Suprapubic skin (tissue), 4 donors: ENCODE results near the gene ANKRD11. TPM values are rescaled to one million over a fixed set of nuclear protein-coding genes. Genes with fewer than 3 reads are reported as not detected.
A peak's percentile ranks its signal among the peaks of the same experiment; 100 is the strongest.

ENCODE experiments used
- DNase-seq, 2 donors: peaks; one replicate each; pipeline ENCODE4 v3.0.0-alpha.2; 2019; ENCODE audit warnings: low spot score in 2 of 2
- H3K27ac ChIP-seq: fragments of 200-600 bp; sonication (generic); one replicate; pipeline ENCODE4 v1.5.1; 2019
- H3K27me3 ChIP-seq: fragments of 200-600 bp; sonication (generic); one replicate; pipeline ENCODE4 v1.5.1; 2019
- H3K36me3 ChIP-seq: fragments of 200-600 bp; sonication (generic); one replicate; pipeline ENCODE4 v1.5.1; 2019
- H3K4me1 ChIP-seq: fragments of 200-600 bp; sonication (generic); one replicate; pipeline ENCODE4 v1.5.1; 2019
- H3K4me3 ChIP-seq: fragments of 200-600 bp; sonication (generic); one replicate; pipeline ENCODE4 v1.5.1; 2019; ENCODE audit warnings: mild to moderate bottlenecking
- H3K9me3 ChIP-seq: fragments of 200-600 bp; sonication (generic); one replicate; pipeline ENCODE4 v1.5.1; 2019
- EP300 ChIP-seq: sonication (generic); formaldehyde crosslinking; IDR thresholded peaks from one replicate; pipeline ENCODE4 v1.6.1; 2017; ENCODE audit warnings: antibody characterized with exemption
- POLR2A ChIP-seq, 2 donors: fragments of 450-650 bp; IDR thresholded peaks; one replicate each; pipeline ENCODE4 v1.6.1; 2017; ENCODE audit warnings: antibody characterized with exemption in 2 of 2, mild to moderate bottlenecking in 2 of 2, moderate library complexity in 2 of 2
- POLR2AphosphoS5 ChIP-seq, 3 donors: sonication (generic); formaldehyde crosslinking; IDR thresholded peaks; one replicate each; pipeline ENCODE4 v1.6.1; 2017; ENCODE audit warnings: antibody characterized with exemption in 3 of 3
- WGBS: methylation state at CpG from one replicate; pipeline ENCODE4 v1.1.5; 2018; 5-methylcytosine and 5-hydroxymethylcytosine counted together
- total RNA-seq, 4 donors: library from RNA; depleted of rRNA; stranded (reverse); fragments of >200 nt; gene quantifications; one replicate each; pipeline ENCODE4 v1.1.0, GENCODE V29; 2016
- TF ChIP-seq, protein P1 (sequence below), 2 donors: fragments of 200-600 bp in 1 of 2; fragments of 450-650 bp in 1 of 2; sonication (generic) in 1 of 2; IDR thresholded peaks; one replicate each; pipeline ENCODE4 v1.5.1; 2016 to 2019; ENCODE audit warnings: antibody characterized with exemption in 2 of 2, mild to moderate bottlenecking in 1 of 2, moderate library complexity in 1 of 2

Gene ANKRD11
- total RNA-seq, 4 donors from 2014 or later, result 85.4 to 212 (median 127) TPM

DNA sequence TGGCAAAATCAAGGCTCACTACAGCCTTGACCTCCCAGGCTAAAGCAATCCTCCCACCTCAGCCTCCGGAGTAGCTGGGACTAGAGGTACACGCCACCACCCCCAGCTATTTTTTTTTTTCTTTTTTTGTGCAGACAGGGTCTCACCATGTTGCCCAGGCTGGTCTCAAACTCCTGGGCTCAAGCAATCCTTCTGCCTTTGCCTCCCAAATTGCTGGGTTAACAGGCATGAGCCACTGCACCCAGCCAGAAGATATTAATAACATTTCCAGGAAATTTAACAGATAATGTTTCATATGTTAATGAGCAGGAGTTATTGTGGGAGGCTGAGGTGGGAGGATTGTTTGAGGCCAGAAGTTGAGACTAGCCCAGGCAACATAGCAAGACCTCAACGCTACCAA lies 9.4 kb upstream of the ANKRD11 start:
- WGBS, result 94% methylated on average over 3 of the region's 3 CpGs
- Histone ChIP-seq H3K9me3 (no peaks in the 10 kb centered on the region), H3K27me3 (no peaks in the 10 kb centered on the region), H3K4me3 (no peak overlapping the region), H3K4me1 (peaks cover 4% of the 10 kb centered on the region), H3K27ac (no peak overlapping the region), H3K36me3 (no peaks in the 10 kb centered on the region)
- DNase-seq, result no peak
- TF ChIP-seq POLR2AphosphoS5 (IDR thresholded peaks at IDR 0.05), result no peak
- no peak for TF ChIP-seq EP300
- TF ChIP-seq, protein P1, sequence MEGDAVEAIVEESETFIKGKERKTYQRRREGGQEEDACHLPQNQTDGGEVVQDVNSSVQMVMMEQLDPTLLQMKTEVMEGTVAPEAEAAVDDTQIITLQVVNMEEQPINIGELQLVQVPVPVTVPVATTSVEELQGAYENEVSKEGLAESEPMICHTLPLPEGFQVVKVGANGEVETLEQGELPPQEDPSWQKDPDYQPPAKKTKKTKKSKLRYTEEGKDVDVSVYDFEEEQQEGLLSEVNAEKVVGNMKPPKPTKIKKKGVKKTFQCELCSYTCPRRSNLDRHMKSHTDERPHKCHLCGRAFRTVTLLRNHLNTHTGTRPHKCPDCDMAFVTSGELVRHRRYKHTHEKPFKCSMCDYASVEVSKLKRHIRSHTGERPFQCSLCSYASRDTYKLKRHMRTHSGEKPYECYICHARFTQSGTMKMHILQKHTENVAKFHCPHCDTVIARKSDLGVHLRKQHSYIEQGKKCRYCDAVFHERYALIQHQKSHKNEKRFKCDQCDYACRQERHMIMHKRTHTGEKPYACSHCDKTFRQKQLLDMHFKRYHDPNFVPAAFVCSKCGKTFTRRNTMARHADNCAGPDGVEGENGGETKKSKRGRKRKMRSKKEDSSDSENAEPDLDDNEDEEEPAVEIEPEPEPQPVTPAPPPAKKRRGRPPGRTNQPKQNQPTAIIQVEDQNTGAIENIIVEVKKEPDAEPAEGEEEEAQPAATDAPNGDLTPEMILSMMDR (IDR thresholded peaks at IDR 0.05), result no peak

DNA sequence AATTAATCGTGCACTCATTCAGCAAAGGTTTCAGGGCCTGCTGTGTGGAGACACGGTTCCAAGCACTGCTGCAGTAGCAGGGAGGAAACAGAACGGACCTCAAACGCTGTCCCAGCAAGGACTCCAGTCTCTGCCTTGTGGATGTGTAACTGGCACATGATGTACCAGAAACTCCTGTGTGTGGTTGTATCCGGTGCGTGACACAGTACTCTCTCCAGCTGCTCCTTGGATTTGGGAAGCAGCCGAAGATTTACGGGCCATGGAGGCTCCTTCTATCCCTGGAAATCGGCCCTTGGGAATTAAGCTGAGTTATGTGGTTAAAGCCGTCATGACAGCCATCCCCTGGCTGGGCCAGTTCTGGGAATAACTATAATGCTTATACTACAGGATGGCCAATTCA lies 8.5 kb upstream of the ANKRD11 start:
- DNase-seq, result no peak
- 66% methylated on average over 10 of the region's 10 CpGs for WGBS

DNA sequence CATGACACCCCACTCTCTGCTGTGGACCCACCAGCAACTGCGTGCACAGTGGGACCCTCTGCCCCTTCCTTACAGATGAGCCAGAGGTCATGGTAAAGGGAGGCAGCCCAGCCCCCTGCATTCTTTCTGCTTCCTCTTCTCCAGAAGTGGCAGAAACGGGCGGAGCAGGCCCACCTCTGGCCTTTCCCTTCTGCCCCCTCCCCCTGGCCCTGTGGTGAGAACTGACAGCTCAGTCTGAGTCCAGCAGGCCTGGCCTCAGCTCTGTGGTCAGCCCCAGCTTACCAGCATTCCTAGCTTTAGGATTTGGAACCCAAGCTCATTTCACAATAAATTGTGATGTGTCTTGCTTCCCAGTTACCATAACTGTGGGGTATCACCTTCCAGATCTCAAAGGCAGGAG lies 4.8 kb upstream of the ANKRD11 start:
- Histone ChIP-seq H3K27ac (no peak overlapping the region), H3K4me1 (peaks cover 18% of the 10 kb centered on the region), H3K36me3 (no peaks in the 10 kb centered on the region), H3K9me3 (no peaks in the 10 kb centered on the region), H3K4me3 (no peak overlapping the region), H3K27me3 (no peaks in the 10 kb centered on the region)
- TF ChIP-seq POLR2AphosphoS5 (IDR thresholded peaks at IDR 0.05) (no peak), POLR2A (IDR thresholded peaks at IDR 0.05) (no peak), EP300 (no peak)
- TF ChIP-seq, protein P1 (IDR thresholded peaks at IDR 0.05), result no peak
- WGBS, result 67% methylated on average over 3 of the region's 3 CpGs
- DNase-seq, result no peak

More for the DNA sequence above, 8.5 kb upstream of the ANKRD11 start:
- no peak overlapping the region for H3K27ac ChIP-seq
- no peaks in the 10 kb centered on the region for H3K27me3 ChIP-seq
- H3K4me1 ChIP-seq, result no peaks in the 10 kb centered on the region
- TF ChIP-seq, protein P1 (IDR thresholded peaks at IDR 0.05), result no peak
- no peak for TF ChIP-seq POLR2A (IDR thresholded peaks at IDR 0.05)
- TF ChIP-seq POLR2AphosphoS5 (IDR thresholded peaks at IDR 0.05), result no peak
- no peak for TF ChIP-seq EP300
- no peak overlapping the region for H3K4me3 ChIP-seq
- no peaks in the 10 kb centered on the region for H3K36me3 ChIP-seq
- H3K9me3 ChIP-seq, result no peaks in the 10 kb centered on the region

DNA sequence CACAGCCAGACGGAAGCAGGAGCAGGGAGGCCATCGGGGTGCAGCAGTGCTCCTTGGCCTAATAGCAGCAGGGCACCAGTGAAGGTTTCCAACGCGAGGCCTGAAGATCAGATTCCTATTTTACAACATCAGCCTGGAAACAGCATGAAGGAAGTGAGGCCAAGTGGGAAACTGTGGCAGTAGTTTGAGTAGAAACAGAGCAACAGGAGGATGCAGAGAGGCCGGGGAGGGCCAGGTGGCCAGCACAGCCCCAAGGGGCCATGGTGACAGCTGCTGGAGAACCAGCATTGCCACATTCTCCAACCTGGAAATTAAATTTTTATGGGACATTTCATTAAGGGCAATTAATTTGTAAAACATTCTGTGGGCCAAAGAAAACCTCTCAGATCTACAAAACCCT lies 3.4 kb upstream of the ANKRD11 start:
- Histone ChIP-seq H3K36me3 (no peaks in the 10 kb centered on the region), H3K9me3 (no peaks in the 10 kb centered on the region), H3K27ac (no peak overlapping the region), H3K4me3 (no peak overlapping the region), H3K27me3 (no peaks in the 10 kb centered on the region), H3K4me1 (peaks cover 20% of the 10 kb centered on the region)
- no peak for DNase-seq
- WGBS, result 84% methylated on average over 5 of the region's 5 CpGs
- TF ChIP-seq POLR2A (IDR thresholded peaks at IDR 0.05) (no peak), EP300 (no peak), POLR2AphosphoS5 (IDR thresholded peaks at IDR 0.05) (no peak)
- TF ChIP-seq, protein P1 (IDR thresholded peaks at IDR 0.05), result no peak

DNA sequence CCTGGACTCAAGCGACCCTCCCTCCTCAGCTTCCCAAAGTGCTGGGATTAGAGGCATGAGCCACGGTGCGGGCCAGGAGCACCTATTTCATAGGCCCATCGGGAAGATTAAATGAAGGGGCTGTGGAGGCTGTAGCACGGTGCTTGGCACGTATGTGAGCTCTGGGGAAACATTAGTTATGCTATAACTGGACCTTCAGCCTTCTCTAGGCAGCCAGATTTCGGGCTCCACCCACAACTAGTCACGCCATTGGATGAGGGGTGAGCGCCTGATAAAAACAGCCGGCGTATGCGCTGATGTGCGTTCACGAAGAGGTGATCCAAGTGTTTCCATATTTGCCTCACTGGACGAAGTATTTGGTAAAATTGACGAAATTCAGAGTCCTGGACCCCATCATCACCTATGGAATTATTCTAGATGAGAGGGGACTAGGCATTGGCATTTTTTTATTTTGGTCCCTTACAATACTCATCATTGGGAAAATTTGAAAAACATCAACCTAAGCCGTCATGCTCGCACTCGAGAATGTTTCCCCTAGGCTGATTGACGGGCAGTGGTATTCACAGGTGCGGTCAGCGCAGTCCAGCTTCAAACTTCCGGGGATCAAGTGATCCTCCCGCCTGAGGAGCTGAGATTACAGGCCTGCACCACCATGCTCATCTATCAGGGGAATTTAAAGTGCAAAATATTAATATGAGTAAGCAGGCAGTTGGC lies 1.8 kb upstream of the ANKRD11 start:
- H3K27ac ChIP-seq, result no peak overlapping the region
- 92% methylated on average over 22 of the region's 24 CpGs for WGBS

More for the DNA sequence above, 1.8 kb upstream of the ANKRD11 start:
- no peaks in the 10 kb centered on the region for H3K36me3 ChIP-seq
- DNase-seq, result no peak
- no peaks in the 10 kb centered on the region for H3K27me3 ChIP-seq
- TF ChIP-seq, protein P1 (IDR thresholded peaks at IDR 0.05), result no peak
- TF ChIP-seq POLR2AphosphoS5 (IDR thresholded peaks at IDR 0.05), result no peak
- TF ChIP-seq EP300, result no peak
- no peak for TF ChIP-seq POLR2A (IDR thresholded peaks at IDR 0.05)
- peaks cover 36% of the 10 kb centered on the region for H3K4me1 ChIP-seq
- peak overlapping the region; percentile 87 for H3K4me3 ChIP-seq
- no peaks in the 10 kb centered on the region for H3K9me3 ChIP-seq
